SK-N-SH (cell line): ENCODE data around the gene ABHD4. TPM values are rescaled to one million over a fixed set of nuclear protein-coding genes. Genes with fewer than 3 reads are reported as not detected.

Source experiments
- CTCF ChIA-PET: fragments of 300-600, 350-600 bp; formaldehyde crosslinking; extraction: SDS; loops from one replicate; lab custom pipeline; 2021; lab: Yijun Ruan, JAX
- POLR2A ChIA-PET: fragments of 350-600 bp; sonication (Branson Sonifier 250); formaldehyde crosslinking; extraction: SDS; loops from one replicate; lab custom pipeline; 2020; ENCODE audit warnings: antibody characterized with exemption, inconsistent platforms; lab: Yijun Ruan, JAX
- DNase-seq: peaks from one replicate; pipeline ENCODE4 v3.0.0; 2012
- H2AFZ ChIP-seq: fragments of 200-600 bp; sonication (generic); 2 replicates; pipeline ENCODE4 v1.8.1; 2016; ENCODE audit warnings: antibody characterized with exemption, mild to moderate bottlenecking, low read depth
- H3F3A ChIP-seq: fragments of 200-600 bp; sonication (generic); replicated peaks from 2 replicates; pipeline ENCODE3; 2016; ENCODE audit warnings: antibody characterized with exemption, mild to moderate bottlenecking; ENCODE audit not compliant: insufficient read depth
- H3K27ac ChIP-seq, 2 experiments: fragments of 200-500 bp in 1 of 2; fragments of 200-600 bp in 1 of 2; sonication (Bioruptor generic) in 1 of 2; sonication (generic), shearing (Covaris generic) in 1 of 2; 2 replicates each; pipeline versions ENCODE4 v1.5.1 to v1.6.1; 2014 to 2016; ENCODE audit warnings: low read depth in 2 of 2, inconsistent platforms in 1 of 2, low read length in 1 of 2, mild to moderate bottlenecking in 1 of 2, mixed read lengths in 1 of 2
- H3K27me3 ChIP-seq: fragments of 200-600 bp; sonication (generic), shearing (Covaris generic); 2 replicates; pipeline ENCODE4 v1.6.1; 2016; ENCODE audit warnings: mixed run types; ENCODE audit not compliant: insufficient read depth
- H3K36me3 ChIP-seq, 2 experiments: fragments of 200-500 bp in 1 of 2; fragments of 200-600 bp in 1 of 2; sonication (Bioruptor generic) in 1 of 2; sonication (generic) in 1 of 2; replicated peaks in 1 of 2; 2 replicates each; pipeline versions ENCODE3 to v1.5.1; 2014 to 2016; ENCODE audit warnings: low read length in 1 of 2, mild to moderate bottlenecking in 1 of 2; ENCODE audit not compliant: insufficient read depth in 2 of 2, control insufficient read depth in 1 of 2
- H3K4me1 ChIP-seq, 2 experiments: fragments of 200-500 bp in 1 of 2; fragments of 200-600 bp in 1 of 2; sonication (Bioruptor generic) in 1 of 2; sonication (generic), shearing (Covaris generic) in 1 of 2; 2 replicates each; pipeline versions ENCODE4 v1.5.1 to v1.6.1; 2014 to 2016; ENCODE audit warnings: low read depth in 1 of 2, low read length in 1 of 2, mixed run types in 1 of 2; ENCODE audit not compliant: insufficient read depth in 2 of 2, control insufficient read depth in 1 of 2
- H3K4me2 ChIP-seq: fragments of 200-600 bp; sonication (generic), shearing (Covaris generic); 2 replicates; pipeline ENCODE4 v1.6.1; 2017; ENCODE audit warnings: mixed run types
- H3K4me3 ChIP-seq, 2 experiments: fragments of 200-500 bp in 1 of 2; fragments of 200-600 bp in 1 of 2; sonication (Bioruptor generic) in 1 of 2; sonication (generic), shearing (Covaris generic) in 1 of 2; 2 replicates each; pipeline versions ENCODE4 v1.5.1 to v1.8.1; 2014 to 2016; ENCODE audit warnings: low read depth in 2 of 2, inconsistent platforms in 1 of 2, low read length in 1 of 2, mild to moderate bottlenecking in 1 of 2, mixed read lengths in 1 of 2, moderate library complexity in 1 of 2
- H3K79me2 ChIP-seq: fragments of 200-600 bp; sonication (generic); 2 replicates; pipeline ENCODE4 v1.8.1; 2017; ENCODE audit warnings: mild to moderate bottlenecking; ENCODE audit not compliant: insufficient read depth
- H3K9ac ChIP-seq: fragments of 200-600 bp; sonication (generic); 2 replicates; pipeline ENCODE4 v1.6.1; 2017; ENCODE audit warnings: mixed run types
- H3K9me2 ChIP-seq: fragments of 200-600 bp; sonication (generic); 2 replicates; pipeline ENCODE4 v1.6.1; 2017; ENCODE audit warnings: mixed run types
- H3K9me3 ChIP-seq: fragments of 200-600 bp; sonication (generic); 2 replicates; pipeline ENCODE4 v1.6.1; 2017; ENCODE audit warnings: mixed run types, mild to moderate bottlenecking, moderate library complexity
- H4K20me1 ChIP-seq: fragments of 200-600 bp; sonication (generic); 2 replicates; pipeline ENCODE4 v1.6.1; 2017; ENCODE audit warnings: mild to moderate bottlenecking, mixed run types; ENCODE audit not compliant: insufficient read depth
- CHD2 ChIP-seq: fragments of 150-350 bp; IDR thresholded peaks from 2 replicates; pipeline ENCODE4 v1.6.1; 2018; ENCODE audit warnings: low read length; ENCODE audit not compliant: partially characterized antibody
- ELF1 ChIP-seq: IDR thresholded peaks from 2 replicates; pipeline ENCODE4 v1.4.0; 2012
- EP300 ChIP-seq, 2 experiments: IDR thresholded peaks; 2 replicates each; pipeline versions ENCODE4 v1.4.0 to v1.6.1; 2012; ENCODE audit warnings: borderline replicate concordance in 1 of 2, low read depth in 1 of 2, low read length in 1 of 2
- EZH2phosphoT487 ChIP-seq: fragments of 200-600 bp; sonication (generic); IDR thresholded peaks from 2 replicates; pipeline ENCODE4 v1.6.1; 2017; ENCODE audit warnings: low read depth, mixed run types, mild to moderate bottlenecking, antibody characterized with exemption, moderate library complexity, borderline replicate concordance
- FOSL2 ChIP-seq: IDR thresholded peaks from 2 replicates; pipeline ENCODE4 v1.4.0; 2012; ENCODE audit warnings: low read depth, mild to moderate bottlenecking, moderate library complexity, borderline replicate concordance
- FOXJ3 ChIP-seq: sonication (generic); formaldehyde crosslinking; IDR thresholded peaks from 2 replicates; pipeline ENCODE4 v1.5.1; 2020; ENCODE audit warnings: mild to moderate bottlenecking, missing genetic modification reagents
- FOXM1 ChIP-seq: IDR thresholded peaks from 2 replicates; pipeline ENCODE4 v1.4.0; 2012; ENCODE audit warnings: low read depth, mild to moderate bottlenecking
- JUND ChIP-seq: IDR thresholded peaks from 2 replicates; pipeline ENCODE4 v1.4.0; 2012
- MEF2A ChIP-seq: IDR thresholded peaks from 2 replicates; pipeline ENCODE4 v1.4.0; 2012; ENCODE audit warnings: low read depth, borderline replicate concordance
- MXI1 ChIP-seq: IDR thresholded peaks from 2 replicates; pipeline ENCODE4 v1.6.1; 2012; ENCODE audit warnings: mild to moderate bottlenecking, low read depth, low read length, improper control_type of control experiment
- RAD21 ChIP-seq: IDR thresholded peaks from 2 replicates; pipeline ENCODE4 v1.6.1; 2012; ENCODE audit warnings: mild to moderate bottlenecking, low read length
- RFX5 ChIP-seq: IDR thresholded peaks from 2 replicates; pipeline ENCODE4 v1.6.1; 2012; ENCODE audit warnings: mild to moderate bottlenecking, improper control_type of control experiment, low read length
- RXRA ChIP-seq: IDR thresholded peaks from 2 replicates; pipeline ENCODE4 v1.4.0; 2012; ENCODE audit warnings: low read depth, mild to moderate bottlenecking, borderline replicate concordance
- SMC3 ChIP-seq: IDR thresholded peaks from 2 replicates; pipeline ENCODE4 v1.6.1; 2012; ENCODE audit warnings: low read depth, low read length, improper control_type of control experiment
- TAF1 ChIP-seq: IDR thresholded peaks from 2 replicates; pipeline ENCODE4 v1.6.1; 2012; ENCODE audit warnings: low read depth, mild to moderate bottlenecking, low read length, moderate library complexity, borderline replicate concordance
- TCF12 ChIP-seq: IDR thresholded peaks from 2 replicates; pipeline ENCODE4 v1.4.0; 2012
- TEAD4 ChIP-seq: IDR thresholded peaks from 2 replicates; pipeline ENCODE4 v1.4.0; 2012; ENCODE audit warnings: mild to moderate bottlenecking, borderline replicate concordance; ENCODE audit not compliant: insufficient read depth
- YY1 ChIP-seq: IDR thresholded peaks from 2 replicates; pipeline ENCODE4 v1.4.0; 2012; ENCODE audit warnings: low read depth, mild to moderate bottlenecking
- WGBS: methylation state at CpG from one replicate; pipeline ENCODE4 v1.1.6; 2017; ENCODE audit warnings: low lambda C conversion rate; 5-methylcytosine and 5-hydroxymethylcytosine counted together
- polyA plus RNA-seq, 3 experiments: library from polyadenylated mRNA; depleted of rRNA; stranded (reverse); fragments of >200 nt; gene quantifications; 2 replicates each; pipeline ENCODE4 v1.2.3, GENCODE V29; 2012
- TF ChIP-seq, protein P1 (sequence below): fragments of 200-600 bp; sonication (generic); IDR thresholded peaks from 2 replicates; pipeline ENCODE4 v1.6.1; 2017; ENCODE audit warnings: antibody characterized with exemption, mild to moderate bottlenecking, moderate library complexity
- TF ChIP-seq, protein P2 (sequence below): IDR thresholded peaks from 2 replicates; pipeline ENCODE4; 2012
- TF ChIP-seq, protein P3 (sequence below): IDR thresholded peaks from 2 replicates; pipeline ENCODE4 v1.4.0; 2012; ENCODE audit warnings: low read depth, borderline replicate concordance
- TF ChIP-seq, protein P4 (sequence below): fragments of 150-350 bp; IDR thresholded peaks from 2 replicates; pipeline ENCODE4 v1.6.1; 2016; ENCODE audit warnings: mild to moderate bottlenecking, low read depth, low read length
- TF ChIP-seq, protein P5 (sequence below): IDR thresholded peaks from 2 replicates; pipeline ENCODE4 v1.4.0; 2012; ENCODE audit warnings: low read depth
- TF ChIP-seq, protein P6 (sequence below): IDR thresholded peaks from 2 replicates; pipeline ENCODE4 v1.4.0; 2012; ENCODE audit warnings: low read depth, borderline replicate concordance

Gene ABHD4, protein sequence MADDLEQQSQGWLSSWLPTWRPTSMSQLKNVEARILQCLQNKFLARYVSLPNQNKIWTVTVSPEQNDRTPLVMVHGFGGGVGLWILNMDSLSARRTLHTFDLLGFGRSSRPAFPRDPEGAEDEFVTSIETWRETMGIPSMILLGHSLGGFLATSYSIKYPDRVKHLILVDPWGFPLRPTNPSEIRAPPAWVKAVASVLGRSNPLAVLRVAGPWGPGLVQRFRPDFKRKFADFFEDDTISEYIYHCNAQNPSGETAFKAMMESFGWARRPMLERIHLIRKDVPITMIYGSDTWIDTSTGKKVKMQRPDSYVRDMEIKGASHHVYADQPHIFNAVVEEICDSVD
- polyA plus RNA-seq (2012; rRNA removed): 15.0 and 18.8 TPM in 2 replicates
- polyA plus RNA-seq (2012; cell fraction: cytosol; rRNA removed): 8.3 and 12.0 TPM in 2 replicates
- polyA plus RNA-seq (2012; cell fraction: nucleus; rRNA removed): 14.3 and 16.8 TPM in 2 replicates

DNA sequence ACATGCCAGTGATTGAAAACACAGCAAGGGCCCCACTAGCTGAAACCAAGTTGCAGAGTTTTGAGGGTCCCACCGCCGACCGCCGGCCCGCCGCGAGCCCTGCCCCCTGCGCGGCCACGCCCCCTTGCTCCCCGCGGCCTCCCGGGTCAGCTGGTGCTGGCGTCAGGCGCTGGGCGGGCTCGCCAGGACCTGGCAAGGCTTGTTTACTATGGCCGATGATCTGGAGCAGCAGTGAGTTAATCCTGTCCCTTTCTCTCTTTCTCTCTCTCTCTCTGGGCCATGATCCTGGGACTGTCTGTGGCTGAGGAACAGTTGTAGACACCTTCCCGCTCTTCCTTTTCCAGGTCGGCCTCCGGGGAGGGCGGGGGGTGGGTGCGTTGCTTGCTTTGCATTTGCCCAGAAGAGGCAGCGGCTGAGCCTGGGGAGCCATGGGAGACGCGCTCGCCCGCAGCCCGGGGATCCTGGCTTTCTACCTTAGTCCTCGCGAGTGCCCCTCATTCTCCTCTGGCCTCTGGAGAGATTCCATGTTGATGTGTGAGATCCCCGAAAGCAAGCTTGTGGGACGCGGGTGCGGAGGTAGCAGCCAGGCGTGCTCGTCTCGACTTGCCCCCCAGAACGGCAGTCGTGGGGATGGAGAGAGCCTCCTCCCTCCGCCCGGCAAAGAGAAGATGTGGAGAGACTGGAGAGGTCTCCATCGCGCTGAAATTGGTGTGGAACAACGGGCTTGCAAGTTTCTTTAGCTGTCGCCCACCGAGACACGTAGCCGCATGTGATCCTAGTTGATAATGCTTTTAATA lies at the start of gene ABHD4:
Gene ABHD4, plus strand, starts transcription at position 202 of the 797 bp plus-strand sequence. Its CDS starts 7 bp downstream, at position 209.
- DNase-seq: peak; percentile 89
- POLR2A ChIA-PET: interaction anchor here (1.3 kb wide), 1 partner anchor 409 kb away, joined by 3 read pairs; no protein-coding TSS in a partner anchor
- peak within 1 kb of the TSS; percentile 100 for H2AFZ ChIP-seq
- TF ChIP-seq CHD2: no peak
- peak; percentile 35; the same call in 1 of the 2 replicates for TF ChIP-seq MXI1
- TF ChIP-seq SMC3: no peak; the same call in 1 of the 2 replicates
- no peak for TF ChIP-seq FOSL2
- TF ChIP-seq YY1: peak; percentile 69; the same call in 1 of the 2 replicates
- TF ChIP-seq, protein P1, sequence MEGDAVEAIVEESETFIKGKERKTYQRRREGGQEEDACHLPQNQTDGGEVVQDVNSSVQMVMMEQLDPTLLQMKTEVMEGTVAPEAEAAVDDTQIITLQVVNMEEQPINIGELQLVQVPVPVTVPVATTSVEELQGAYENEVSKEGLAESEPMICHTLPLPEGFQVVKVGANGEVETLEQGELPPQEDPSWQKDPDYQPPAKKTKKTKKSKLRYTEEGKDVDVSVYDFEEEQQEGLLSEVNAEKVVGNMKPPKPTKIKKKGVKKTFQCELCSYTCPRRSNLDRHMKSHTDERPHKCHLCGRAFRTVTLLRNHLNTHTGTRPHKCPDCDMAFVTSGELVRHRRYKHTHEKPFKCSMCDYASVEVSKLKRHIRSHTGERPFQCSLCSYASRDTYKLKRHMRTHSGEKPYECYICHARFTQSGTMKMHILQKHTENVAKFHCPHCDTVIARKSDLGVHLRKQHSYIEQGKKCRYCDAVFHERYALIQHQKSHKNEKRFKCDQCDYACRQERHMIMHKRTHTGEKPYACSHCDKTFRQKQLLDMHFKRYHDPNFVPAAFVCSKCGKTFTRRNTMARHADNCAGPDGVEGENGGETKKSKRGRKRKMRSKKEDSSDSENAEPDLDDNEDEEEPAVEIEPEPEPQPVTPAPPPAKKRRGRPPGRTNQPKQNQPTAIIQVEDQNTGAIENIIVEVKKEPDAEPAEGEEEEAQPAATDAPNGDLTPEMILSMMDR: no peak
- TF ChIP-seq, protein P2, sequence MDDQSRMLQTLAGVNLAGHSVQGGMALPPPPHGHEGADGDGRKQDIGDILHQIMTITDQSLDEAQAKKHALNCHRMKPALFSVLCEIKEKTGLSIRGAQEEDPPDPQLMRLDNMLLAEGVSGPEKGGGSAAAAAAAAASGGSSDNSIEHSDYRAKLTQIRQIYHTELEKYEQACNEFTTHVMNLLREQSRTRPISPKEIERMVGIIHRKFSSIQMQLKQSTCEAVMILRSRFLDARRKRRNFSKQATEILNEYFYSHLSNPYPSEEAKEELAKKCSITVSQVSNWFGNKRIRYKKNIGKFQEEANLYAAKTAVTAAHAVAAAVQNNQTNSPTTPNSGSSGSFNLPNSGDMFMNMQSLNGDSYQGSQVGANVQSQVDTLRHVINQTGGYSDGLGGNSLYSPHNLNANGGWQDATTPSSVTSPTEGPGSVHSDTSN: no peak
- no peak for TF ChIP-seq FOXM1
- peak; percentile 53; the same call in 1 of the 2 replicates for TF ChIP-seq FOXJ3 (CRISPR knock-in tag)
- TF ChIP-seq, protein P3, sequence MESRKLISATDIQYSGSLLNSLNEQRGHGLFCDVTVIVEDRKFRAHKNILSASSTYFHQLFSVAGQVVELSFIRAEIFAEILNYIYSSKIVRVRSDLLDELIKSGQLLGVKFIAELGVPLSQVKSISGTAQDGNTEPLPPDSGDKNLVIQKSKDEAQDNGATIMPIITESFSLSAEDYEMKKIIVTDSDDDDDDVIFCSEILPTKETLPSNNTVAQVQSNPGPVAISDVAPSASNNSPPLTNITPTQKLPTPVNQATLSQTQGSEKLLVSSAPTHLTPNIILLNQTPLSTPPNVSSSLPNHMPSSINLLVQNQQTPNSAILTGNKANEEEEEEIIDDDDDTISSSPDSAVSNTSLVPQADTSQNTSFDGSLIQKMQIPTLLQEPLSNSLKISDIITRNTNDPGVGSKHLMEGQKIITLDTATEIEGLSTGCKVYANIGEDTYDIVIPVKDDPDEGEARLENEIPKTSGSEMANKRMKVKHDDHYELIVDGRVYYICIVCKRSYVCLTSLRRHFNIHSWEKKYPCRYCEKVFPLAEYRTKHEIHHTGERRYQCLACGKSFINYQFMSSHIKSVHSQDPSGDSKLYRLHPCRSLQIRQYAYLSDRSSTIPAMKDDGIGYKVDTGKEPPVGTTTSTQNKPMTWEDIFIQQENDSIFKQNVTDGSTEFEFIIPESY: no peak
- peak; percentile 54; the same call in 1 of the 2 replicates for TF ChIP-seq TAF1
- TF ChIP-seq EZH2phosphoT487: no peak
- TF ChIP-seq TEAD4: no peak
- TF ChIP-seq ELF1: no peak
- TF ChIP-seq, protein P4, sequence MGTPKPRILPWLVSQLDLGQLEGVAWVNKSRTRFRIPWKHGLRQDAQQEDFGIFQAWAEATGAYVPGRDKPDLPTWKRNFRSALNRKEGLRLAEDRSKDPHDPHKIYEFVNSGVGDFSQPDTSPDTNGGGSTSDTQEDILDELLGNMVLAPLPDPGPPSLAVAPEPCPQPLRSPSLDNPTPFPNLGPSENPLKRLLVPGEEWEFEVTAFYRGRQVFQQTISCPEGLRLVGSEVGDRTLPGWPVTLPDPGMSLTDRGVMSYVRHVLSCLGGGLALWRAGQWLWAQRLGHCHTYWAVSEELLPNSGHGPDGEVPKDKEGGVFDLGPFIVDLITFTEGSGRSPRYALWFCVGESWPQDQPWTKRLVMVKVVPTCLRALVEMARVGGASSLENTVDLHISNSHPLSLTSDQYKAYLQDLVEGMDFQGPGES: no peak
- no peak for TF ChIP-seq MEF2A
- TF ChIP-seq TCF12: no peak
- no peak for TF ChIP-seq RAD21
- TF ChIP-seq, protein P5, sequence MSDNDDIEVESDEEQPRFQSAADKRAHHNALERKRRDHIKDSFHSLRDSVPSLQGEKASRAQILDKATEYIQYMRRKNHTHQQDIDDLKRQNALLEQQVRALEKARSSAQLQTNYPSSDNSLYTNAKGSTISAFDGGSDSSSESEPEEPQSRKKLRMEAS: no peak
- TF ChIP-seq, protein P6, sequence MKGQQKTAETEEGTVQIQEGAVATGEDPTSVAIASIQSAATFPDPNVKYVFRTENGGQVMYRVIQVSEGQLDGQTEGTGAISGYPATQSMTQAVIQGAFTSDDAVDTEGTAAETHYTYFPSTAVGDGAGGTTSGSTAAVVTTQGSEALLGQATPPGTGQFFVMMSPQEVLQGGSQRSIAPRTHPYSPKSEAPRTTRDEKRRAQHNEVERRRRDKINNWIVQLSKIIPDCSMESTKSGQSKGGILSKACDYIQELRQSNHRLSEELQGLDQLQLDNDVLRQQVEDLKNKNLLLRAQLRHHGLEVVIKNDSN: peak; percentile 82
- TF ChIP-seq EP300 (IDR thresholded peaks at IDR 0.05; ENCODE audit: borderline replicate concordance in 1 of 2, low read depth in 1 of 2, low read length in 1 of 2): no peak
- TF ChIP-seq JUND: no peak
- 0 out of 2 replicates have a peak, but pooled peaks have one; percentile 23 for TF ChIP-seq RFX5
- no peak for TF ChIP-seq RXRA

More for the DNA sequence above, at the start of gene ABHD4:
- Histone ChIP-seq H3K4me2 (peak within 1 kb of the TSS; percentile 92), H3K9me2 (no peaks in the 10 kb centered on the region), H3K9ac (peak within 1 kb of the TSS; percentile 69), H3K27ac (peak within 1 kb of the TSS; percentile 64 to 80), H4K20me1 (no peaks in the 10 kb centered on the region), H3K27me3 (no peaks in the 10 kb centered on the region; the same call in 1 of the 2 replicates), H3K4me1 (peaks cover 6 to 8% of the 10 kb centered on the region in 2 experiments; a peak in 3 of 4 replicates), H3K79me2 (no peaks in the 10 kb centered on the region; the same call in 1 of the 2 replicates), H3K9me3 (no peaks in the 10 kb centered on the region), H3K4me3 (peak within 1 kb of the TSS; percentile 89 to 93), H3K36me3 (peaks cover 2 to 5% of the 10 kb centered on the region in 2 experiments), H3F3A (no peaks in the 10 kb centered on the region)
- WGBS: 0% methylated on average over 31 of the region's 49 CpGs
- CTCF ChIA-PET: interaction anchor here (0.6 to 4.0 kb wide), 18 partner anchors 8 to 255 kb away, joined by 3 to 24 read pairs (median 4); partner anchors contain the start of gene DAD1
